Measurements from ENCODE around the gene STK32C.
"Not testable (repeated sequence)": the region's sequence is repeated elsewhere in the genome, so short reads cannot be mapped to it uniquely, and the experiment has no call there.

STK32C gene

DNA sequence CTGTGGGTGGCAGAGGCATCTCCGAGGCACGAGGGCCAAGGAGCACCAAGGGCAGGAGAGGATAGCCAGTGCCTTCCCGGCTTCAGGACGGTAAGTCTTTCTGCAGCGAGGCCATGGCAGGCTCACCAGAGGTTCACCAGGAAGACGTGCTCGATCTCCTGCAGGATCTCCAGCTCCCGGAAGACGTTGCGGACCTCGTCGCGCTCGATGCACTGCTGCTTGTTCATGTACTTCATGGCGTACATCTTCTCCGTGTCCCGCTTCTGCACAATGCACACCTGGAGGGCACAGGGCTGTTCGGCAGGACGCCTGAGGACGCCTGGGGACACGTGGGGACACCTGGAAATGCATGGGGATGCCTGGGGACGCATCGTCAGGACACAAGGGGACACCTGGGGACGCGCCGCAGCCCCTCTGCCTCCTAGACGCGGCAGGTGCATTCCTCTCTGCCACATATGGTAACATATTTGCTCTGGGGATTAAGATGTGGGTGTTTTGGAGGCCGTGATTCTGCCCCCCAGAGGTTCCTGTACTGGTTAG is 79.8 kb downstream of the STK32C start:
- no peak for DNase-seq

DNA sequence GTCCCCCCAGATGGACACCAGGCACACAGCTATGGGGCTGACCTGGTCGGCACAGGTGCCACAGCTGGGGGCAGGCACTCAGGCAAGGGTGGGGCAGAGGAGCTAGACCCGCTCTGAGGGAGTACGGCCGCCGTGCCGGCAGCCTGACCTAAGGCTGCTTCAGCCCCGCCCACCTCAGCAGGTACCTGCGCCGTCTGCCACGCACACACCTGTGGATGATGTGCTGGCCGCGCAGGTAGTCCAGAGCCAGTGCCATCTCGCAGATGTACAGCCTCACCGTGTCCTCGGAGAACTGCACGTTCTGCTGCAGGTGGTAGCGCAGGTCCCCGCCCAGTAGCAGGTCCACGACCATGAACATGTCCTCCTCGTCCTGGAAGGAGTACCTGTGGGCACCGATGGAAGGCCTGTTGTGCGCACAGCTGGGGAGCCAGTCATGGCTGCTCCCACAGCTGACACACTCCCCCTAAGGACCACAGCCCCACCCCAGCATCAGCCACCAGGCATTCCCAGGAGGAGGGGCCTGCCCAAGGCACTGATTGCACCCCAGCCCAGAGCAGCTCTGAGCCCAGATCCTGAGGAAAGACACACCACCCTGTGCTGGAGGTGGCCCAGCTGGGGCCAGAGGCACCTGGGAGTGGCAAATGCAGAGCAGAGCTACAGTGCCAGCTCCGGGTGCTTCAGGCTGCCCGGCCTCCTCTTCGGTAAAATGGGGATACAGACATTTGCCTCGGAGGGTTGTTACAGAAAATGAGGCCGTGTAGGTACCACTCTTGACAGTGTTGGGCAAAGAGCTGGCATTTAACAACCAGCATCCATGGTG is 81.0 kb downstream of the STK32C start:
- DNase-seq: no peak

DNA sequence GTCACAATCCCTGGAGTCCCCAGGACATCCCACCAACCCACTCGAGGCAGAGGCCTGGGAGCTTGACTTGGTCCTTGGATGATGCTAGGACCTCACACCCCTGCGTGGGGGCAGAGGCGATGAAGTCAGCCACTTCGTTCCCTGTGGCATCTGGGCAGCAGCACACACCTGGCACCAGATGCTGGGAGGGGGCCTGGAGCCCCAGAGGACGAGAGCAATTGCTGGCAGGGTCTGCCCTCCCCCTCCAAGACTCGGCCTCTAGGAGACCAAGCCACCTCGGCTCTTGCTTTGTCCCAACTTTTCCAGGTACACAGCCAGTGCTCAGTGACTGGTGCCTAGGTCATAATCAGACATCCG is 81.9 kb downstream of the STK32C start:
- no peak for DNase-seq

DNA sequence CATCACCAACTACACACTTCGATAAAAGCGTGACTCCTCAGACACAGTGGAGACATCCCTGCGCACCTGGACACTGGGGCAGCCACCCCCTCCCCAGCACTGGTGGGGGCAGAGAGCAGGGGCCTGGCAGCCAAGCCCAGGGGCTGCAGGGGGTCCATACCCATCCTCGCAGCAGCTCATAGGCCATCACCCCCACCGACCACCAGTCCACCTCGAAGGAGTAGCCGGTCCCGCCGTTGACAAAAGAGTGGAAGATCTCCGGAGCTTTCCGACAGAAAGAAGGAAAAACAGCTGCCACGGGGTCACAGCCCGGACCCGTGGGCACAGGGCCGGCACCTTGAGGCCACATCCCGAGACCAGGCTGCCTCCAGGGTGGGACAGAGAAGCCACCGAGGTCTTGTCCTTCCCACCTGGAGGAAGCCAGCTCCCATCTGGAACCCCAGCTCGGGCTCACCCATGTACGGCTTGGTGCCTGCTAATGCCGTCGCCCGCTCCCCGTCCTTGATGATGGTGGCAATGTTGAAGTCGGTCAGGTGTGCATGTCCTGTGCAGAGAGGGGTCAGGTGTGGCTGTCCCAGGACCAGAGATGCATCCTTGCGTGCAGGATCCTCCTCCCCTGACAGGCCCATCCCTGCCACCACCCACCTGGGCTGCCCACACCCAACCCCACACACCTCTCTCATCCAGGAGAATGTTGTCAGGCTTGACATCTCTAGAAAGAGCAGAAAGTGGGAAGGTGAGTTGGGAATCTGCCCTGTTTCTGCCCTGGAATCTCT is 82.5 kb downstream of the STK32C start:
- DNase-seq: no peak

DNA sequence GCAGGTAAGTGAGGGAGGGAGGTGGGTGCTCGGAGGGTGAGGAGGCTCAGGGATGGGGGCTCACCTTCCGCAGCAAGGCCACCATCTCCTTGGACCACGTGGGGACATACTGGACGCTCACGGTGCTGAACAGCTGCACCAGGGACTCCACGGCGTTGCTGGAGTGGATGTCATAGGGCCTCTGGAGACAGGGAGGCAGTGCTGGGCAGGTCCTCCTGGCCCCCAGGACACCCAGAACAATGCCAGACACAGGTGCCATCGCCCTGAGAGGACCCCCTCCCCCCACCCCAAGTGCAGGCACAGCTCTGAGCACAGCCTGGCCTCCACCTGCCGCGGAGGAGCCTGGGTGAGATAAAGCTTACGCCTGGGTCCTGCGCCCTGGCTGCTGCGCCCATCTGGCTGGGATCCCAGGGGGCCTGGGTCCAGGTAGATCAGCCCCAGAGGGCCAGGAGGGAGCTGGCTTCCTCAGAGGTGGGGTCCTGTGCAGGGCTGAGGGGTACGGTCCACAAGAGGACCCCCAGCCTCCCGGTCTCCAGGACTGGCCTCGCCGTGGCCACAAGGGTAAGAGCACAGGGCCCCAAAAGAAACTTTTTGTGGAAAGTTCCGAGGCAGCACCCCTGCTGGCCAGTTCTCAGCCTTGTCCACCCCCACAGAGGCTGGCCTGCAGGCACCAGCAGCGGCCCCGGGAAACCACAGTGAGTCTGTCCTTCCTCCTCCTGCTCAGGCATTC is 83.2 kb downstream of the STK32C start:
- DNase-seq: no peak

DNA sequence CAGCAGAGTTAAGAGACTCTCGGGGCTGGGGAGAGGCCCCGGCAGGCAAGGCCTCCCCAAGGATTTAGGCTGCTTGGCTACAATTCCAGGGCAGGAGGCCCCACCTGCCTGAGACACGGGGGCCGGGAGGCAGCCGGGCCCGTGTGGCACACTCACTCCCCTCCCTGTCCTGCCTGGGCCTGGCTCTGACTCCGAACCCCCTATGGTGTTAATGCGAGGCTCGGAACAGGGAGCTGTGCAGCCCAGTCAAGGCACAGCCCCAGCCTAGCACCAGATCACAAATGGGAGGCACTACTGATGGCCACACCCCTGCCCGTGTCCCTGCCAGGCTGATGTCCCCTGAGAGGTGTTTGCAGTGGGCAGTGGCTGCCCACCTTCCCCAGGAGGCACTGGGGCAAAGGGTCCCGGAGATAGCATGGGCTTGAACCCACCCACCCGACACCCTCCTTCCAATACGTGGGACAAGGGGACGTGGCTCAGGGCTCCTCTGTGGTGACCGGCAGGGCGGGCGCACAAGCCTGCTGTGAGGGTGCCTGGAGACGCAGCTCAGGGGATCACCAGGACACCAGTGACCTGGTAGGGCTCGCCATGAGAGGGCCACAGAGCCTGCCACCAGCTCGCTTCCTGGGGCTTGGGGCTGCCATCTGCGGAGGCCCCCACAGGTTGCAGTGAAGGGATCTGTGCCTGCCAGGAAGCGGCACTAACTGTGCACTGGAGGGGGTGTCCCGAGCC is 84.0 kb downstream of the STK32C start:
- no peak for DNase-seq

DNA sequence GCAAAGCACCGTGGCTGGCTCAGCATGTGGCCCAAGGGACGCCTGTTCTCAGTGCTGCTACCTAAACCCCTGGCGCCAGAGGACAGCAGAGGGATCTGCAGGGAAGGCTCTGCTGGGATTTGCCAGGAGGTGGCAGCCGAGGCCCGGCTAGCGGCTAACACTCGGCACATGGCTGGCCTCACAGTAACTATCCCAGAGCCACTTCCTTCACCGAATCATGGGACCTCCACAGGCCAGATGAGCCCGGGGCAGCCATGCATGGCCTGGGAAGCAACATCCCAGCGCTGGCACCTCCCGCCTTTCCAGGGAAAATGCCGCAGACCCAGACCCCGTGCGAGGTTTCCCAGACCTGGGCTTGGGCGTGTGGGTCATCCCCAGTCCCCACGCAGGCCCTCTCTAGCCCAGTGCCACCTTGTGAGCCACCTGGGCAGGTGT is 84.6 kb downstream of the STK32C start:
- peak; percentile 43 for DNase-seq

DNA sequence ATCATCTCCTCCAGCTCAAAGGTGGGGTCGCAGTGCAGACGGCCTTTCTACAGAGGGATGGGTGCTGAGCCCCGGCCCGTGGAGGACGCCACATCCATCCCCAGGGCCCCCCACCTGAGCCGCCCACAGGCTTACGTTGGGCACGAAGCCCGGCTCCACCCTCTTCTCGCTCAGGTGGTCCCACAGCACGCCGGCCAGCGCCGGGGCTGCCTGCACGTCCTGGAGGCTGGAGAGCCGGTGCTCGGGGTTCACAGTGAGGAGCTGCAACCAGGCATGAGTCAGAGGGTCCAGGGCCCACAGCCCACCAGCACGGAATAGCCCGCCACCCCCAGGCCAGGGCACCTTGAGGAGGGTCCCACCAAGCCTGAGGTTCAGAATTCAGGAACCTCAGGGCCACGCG is 85.0 kb downstream of the STK32C start:
- no peak for DNase-seq

DNA sequence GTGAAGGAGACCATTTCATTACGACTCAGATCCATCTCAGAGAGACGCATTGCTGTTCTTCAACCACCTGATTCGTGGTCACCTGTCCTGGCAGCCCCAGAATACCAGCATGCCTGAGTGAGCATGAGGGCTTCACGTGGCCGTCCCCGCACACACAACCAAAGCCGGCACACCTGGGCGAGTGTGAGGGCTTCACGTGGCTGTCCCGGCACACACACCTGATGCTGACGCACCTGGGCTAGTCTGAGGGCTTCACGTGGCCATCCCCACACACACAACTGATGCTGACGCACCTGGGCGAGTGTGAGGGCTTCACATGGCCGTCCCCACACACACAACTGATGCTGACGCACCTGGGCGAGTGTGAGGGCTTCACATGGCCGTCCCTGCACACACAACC is 86.8 kb downstream of the STK32C start:
- DNase-seq: not testable (repeated sequence)

DNA sequence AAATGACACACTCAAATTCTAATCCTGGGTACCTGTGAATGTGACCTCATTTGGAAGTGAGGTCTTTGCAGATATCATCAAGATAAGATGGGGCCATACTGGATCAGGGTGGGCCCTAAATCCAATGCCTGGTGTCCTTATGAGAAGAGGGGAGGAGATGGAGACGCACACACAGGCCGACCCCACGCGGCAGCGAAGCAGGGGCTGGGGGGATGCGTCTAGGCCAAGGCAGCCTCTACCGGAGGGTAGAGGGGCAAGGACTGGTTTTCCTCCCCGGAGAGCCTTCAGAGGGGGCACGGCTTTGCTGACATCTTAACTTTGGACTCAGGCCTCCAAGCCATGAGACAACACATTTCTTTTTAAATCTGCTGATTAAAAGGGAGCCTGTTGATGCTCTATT is 87.7 kb downstream of the STK32C start:
- DNase-seq: no peak

DNA sequence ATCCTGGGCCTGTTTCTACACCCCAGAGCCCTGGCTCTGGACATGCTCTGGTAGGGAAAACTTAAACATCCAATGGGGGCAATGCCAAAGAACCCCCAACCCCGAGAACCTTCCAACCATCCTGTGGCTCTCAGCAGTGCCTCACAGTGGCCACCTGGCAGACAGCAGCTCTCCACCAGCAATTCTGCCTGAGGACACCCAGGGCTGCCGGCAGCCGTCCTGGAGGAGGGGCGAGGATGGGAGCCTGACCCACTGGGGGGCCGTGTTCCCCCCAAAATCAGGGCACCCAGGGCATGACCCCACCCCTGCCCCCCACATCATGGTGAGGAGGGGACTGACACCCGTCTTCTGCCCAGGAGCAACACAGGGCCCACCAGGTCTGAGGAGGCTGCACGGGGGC is 88.3 kb downstream of the STK32C start:
- no peak for DNase-seq

DNA sequence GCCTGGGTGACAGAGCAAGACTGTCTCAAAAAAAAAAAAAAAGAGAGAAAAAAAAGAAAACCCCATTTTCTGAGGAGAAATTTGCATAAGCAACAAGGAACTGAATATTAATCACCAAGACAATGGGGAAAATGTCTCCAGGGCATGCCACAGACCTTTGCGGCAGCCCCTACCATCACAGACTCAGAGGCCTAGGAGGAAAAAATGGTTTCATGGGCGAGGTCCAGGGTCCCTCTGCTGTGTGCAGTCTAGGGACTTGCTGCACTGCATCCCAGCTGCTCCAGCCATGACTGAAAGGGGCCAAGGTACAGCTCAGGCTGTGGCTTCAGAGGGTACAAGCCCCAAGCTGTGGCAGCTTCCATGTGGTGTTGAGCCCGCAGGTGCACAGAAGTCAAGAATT is 91.3 kb downstream of the STK32C start:
- not testable (repeated sequence) for DNase-seq

DNA sequence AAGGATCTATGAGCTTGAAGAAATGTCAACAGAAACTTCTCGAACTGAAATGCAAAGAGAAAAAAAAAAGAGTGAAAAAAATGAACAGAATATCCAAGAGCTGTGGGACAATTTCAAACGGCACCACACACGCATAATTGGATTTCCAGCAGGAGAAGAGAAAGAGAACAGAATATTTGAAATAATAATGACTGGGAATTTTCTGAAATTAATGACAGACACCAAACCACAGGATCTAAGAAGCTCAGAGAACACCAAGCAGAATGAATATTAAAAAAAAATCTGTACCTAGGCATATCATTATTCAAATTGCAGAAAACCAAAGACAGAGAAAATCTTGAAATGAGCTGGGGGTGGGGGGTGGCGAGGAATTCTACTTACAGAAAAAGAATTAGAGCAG is 93.8 kb downstream of the STK32C start:
- DNase-seq: no peak

DNA sequence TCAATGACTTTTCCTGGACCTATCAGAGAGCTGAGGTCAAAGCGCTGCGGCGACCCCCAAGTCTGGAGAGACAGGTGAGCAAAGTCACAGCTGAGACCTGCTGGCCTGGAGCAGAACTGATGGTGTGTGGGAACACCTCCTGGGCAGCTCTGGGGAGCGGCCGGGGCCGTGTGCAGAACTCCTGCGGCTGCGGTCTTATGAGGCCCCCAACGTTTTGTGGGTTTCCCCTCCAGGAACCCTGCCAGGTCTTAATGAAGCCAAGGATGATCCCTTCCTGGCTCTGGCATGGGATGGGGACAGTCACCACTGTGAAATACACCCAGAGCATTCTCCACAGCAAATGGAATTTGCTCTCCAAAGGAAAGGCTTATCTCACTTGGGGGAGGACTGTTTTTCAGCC is 94.9 kb downstream of the STK32C start:
- no peak for DNase-seq

DNA sequence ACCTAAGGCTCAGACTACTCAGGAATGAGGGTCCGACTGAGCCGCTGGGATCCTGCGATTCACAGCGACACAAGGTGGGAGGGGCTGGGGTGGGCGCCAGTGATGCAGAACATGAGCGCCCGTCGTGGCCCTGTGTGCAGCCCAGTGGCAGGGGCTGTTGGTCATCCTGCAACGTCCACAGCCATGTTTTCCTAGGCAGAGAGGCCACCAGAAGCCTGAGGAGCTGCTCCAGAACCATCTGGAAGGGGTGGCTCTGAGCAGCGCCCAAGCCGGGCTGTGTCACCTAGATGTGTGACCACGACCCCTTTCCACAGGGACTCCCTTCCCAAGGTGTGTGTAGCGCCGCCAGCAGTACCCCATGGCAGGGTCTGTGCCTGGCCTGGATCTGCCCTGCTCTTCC is 96.5 kb downstream of the STK32C start:
- no peak for DNase-seq

DNA sequence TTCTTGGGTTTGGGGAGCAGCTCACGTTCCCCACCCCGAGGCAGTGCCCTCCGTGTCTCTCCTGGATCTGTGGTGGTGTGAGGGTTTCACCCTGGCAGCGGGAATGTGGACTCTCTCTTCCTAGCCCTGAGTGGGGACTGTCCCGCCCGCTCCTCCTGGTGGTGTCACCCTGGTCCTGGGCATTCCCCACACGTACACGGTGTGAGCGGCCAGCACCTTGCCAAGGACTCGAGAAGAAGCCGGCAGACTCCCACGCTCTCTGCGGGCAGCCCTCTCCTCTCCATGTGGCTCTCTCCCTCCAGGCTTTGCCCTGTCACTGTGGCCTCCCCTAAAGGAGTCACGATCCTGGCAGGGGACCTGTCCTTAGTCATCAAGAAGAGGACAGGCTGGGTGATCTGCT is 97.0 kb downstream of the STK32C start:
- no peak for DNase-seq

DNA sequence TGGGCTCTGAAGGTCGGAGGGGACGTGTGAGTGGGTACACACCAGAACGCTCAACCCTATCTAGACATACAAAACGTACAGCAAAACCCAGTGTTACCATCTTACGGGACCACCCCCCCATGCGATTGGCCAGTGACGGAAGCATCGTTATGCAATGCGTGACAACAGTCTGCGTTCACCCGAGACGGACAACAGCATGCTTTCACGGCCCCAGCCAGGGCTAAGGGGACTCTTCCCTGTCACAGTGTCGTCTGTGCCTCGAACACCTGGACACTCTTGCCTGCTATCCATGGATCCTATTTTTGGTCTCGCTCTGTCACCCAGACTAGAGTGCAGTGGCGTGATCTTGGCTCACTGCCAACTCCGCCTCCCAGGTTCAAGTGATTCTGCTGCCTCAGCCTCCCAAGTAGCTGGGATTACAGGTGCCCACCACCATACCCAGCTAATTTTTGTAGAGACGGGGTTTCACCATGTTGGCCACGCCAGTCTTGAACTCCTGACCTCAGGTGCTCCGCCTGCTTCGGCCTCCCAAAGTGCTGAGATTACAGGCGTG is 97.7 kb downstream of the STK32C start:
- no peak for DNase-seq

DNA sequence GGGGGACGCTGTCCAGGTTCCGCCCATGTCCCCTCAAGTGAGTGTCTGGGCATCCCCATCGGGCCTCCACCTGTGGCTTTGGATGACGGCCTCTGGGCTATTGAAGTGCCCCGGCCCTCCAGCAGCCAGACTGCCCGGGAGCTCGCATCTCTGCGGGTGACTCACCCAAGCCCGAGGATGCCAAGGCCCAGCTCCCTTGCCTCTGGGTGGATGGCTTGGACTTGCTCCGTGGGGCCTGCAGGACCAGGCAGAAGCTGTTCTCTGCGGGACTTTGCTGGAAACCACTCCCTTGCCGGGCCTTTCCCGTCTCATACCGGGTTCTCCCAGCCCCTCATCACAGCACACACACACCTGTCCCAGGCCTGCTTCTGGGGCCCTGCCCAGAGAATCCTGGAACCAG is 98.6 kb downstream of the STK32C start:
- DNase-seq: no peak

DNA sequence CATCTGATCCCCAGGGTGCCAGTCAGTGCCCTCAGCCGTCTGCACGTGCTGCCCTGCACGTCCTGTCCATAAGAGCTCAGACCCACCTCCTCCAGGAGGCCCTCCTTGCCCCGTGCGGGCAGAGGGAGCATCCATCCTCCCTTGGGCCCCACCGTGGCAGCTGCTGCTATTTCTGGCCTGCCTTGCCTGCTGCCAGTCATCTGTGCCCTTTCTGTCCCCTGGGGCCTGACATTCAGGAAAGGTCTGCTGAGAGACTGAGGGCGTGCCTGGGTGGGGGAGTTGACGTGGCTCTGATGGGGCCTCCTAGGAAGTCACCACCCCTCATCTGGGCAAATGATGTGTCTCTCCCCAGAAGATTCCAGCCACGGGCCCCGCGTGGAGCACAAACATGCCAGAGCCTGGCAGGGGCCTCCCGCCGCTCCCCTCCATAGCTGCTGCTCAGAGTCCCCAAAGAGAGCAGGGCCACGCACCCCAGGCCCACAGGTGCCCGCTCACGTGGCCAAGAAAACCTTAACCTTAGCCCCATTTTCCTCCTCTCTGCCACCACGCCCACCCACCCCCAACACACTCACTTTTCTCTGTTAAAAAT is 99.2 kb downstream of the STK32C start:
- DNase-seq: no peak

DNA sequence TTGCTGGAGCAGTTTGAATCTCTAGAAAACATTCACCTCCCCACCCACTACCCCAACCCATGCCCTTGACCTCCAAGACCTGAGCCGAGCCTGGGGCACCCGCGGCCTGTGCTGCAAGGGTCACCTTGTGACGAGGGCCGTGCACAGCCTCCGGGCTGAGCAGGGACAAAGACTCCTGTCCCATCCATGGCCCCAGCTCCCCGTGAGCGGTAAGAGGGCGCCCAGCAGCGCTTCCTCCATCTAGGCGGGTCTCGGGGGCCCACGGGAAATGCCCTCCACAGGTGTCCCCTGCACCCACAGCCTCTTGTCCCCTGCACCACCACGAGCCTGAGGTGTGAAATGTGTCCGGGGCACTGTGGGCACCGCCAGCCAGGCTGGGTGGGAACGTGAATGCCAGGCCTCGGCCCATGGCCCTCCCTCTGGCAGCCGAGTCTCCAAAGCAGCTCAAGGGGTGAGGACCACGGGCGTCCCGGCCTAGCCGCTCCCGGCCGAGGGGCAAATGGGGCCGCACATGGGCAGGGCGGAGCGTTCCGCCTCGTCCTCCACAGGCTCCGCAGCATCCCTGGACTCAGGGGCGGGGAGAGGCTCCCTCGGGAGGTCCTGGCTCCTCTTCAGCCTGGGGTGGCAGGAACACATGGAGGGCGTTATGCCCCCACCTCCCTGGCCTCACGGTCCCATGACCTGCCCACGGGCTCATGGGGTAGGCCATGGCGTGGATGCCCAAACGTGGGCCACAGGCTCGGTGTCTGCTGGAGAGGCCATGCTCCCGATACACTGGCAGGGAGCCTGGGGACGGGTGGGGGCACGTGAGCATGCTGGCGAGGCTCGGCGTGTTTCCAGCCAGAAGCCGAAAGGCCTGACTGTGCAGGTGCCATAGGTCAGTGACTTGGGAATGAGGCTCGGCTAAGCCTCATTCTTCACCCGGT is 100.0 kb downstream of the STK32C start:
- no peak for DNase-seq

Measured in activated T-cell treated with anti-CD3 and anti-CD28 coated beads for 4 hours (primary cell).